Smooth muscle cell (in vitro differentiated cells): ENCODE results near the gene IQCM. TPM values are rescaled to one million over a fixed set of nuclear protein-coding genes. Genes with fewer than 3 reads are reported as not detected.

Source experiments
- DNase-seq: peaks from one replicate; lab custom pipeline; 2025; ENCODE audit not compliant: unreplicated experiment; lab: John Stamatoyannopoulos, UW
- H2AFZ ChIP-seq: fragments of 200-600 bp; sonication (generic); 2 replicates; pipeline ENCODE4 v1.6.0; 2016; ENCODE audit warnings: antibody characterized with exemption, low read depth, mild to moderate bottlenecking
- H3F3A ChIP-seq: fragments of 200-600 bp; sonication (generic); 2 replicates; pipeline ENCODE4 v1.6.0; 2017; ENCODE audit warnings: antibody characterized with exemption, low read depth
- H3K27ac ChIP-seq: fragments of 200-600 bp; sonication (generic); 2 replicates; pipeline ENCODE4 v1.5.1; 2016; ENCODE audit warnings: low read depth, mild to moderate bottlenecking
- H3K27me3 ChIP-seq: fragments of 200-600 bp; sonication (generic); 2 replicates; pipeline ENCODE4 v1.6.1; 2016; ENCODE audit warnings: low read depth, mild to moderate bottlenecking
- H3K36me3 ChIP-seq: fragments of 200-600 bp; sonication (generic); 2 replicates; pipeline ENCODE4 v1.5.1; 2016; ENCODE audit warnings: low read depth
- H3K4me1 ChIP-seq: fragments of 200-600 bp; sonication (generic); 2 replicates; pipeline ENCODE4 v1.5.1; 2016; ENCODE audit warnings: low read depth
- H3K4me2 ChIP-seq: fragments of 200-600 bp; sonication (generic); 2 replicates; pipeline ENCODE4 v1.6.0; 2016; ENCODE audit warnings: mild to moderate bottlenecking
- H3K4me3 ChIP-seq: fragments of 200-600 bp; sonication (generic); 2 replicates; pipeline ENCODE4 v1.5.1; 2016; ENCODE audit warnings: mild to moderate bottlenecking
- H3K79me2 ChIP-seq: fragments of 200-600 bp; sonication (generic); 2 replicates; pipeline ENCODE4 v1.6.0; 2016; ENCODE audit warnings: low read depth, mild to moderate bottlenecking
- H3K9ac ChIP-seq: fragments of 200-600 bp; sonication (generic); 2 replicates; pipeline ENCODE4 v1.6.0; 2016; ENCODE audit warnings: low read depth
- H3K9me3 ChIP-seq: fragments of 200-600 bp; sonication (generic); replicated peaks from 2 replicates; pipeline ENCODE4 v1.5.1; 2016; ENCODE audit warnings: low read depth
- H4K20me1 ChIP-seq: fragments of 200-600 bp; sonication (generic); 2 replicates; pipeline ENCODE4 v1.6.0; 2016; ENCODE audit warnings: low read depth
- CTCF ChIP-seq: fragments of 200-600 bp; sonication (generic); IDR thresholded peaks from 2 replicates; pipeline ENCODE4 v1.5.1; 2017; ENCODE audit warnings: borderline replicate concordance, mild to moderate bottlenecking, antibody characterized with exemption; ENCODE audit not compliant: insufficient read depth, poor library complexity, severe bottlenecking
- WGBS: methylation state at CpG from one replicate; pipeline ENCODE4 v1.1.7; 2016; ENCODE audit warnings: low lambda C conversion rate; 5-methylcytosine and 5-hydroxymethylcytosine counted together
- polyA plus RNA-seq: library from polyadenylated mRNA; unstranded; fragments of >200 nt; fragmentation: Nextera tagmentation; extraction: Ambion mirVana; gene quantifications from 2 replicates; pipeline ENCODE4 v1.2.1, GENCODE V29; 2016
- total RNA-seq: library from RNA; depleted of rRNA; stranded (reverse); fragments of >200 nt; gene quantifications from 2 replicates; pipeline ENCODE4 v1.2.3, GENCODE V29; 2014

Gene IQCM
- total and polyA plus RNA-seq, 2 experiments from 2014 or later: not detected

DNA sequence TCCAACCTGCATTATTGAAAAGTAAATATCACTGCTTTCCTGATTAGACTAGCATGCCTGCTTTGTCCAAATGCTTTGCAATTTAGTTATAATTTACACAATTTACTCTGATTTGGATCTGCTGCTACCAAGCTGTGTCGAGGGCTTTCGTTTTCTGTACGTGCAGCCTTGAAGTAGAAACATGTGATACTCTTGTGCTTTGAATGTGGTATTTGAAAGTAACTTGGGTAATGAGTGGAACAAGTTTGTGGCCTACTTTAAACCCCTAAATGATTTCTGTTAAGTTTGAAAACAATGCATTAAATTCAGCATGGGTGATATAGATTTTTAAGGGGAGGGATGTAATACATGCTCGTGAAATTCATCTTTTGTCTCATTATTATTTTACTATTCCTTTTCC, 240.7 kb downstream of the IQCM start:
- H4K20me1 ChIP-seq: no peaks in the 10 kb centered on the region
- no peaks in the 10 kb centered on the region for H3K27me3 ChIP-seq
- H3K79me2 ChIP-seq: no peaks in the 10 kb centered on the region
- no peak overlapping the region for H3K4me2 ChIP-seq
- 88% methylated on average over 4 of the region's 4 CpGs for WGBS
- H3K36me3 ChIP-seq: no peaks in the 10 kb centered on the region
- H3K4me3 ChIP-seq: no peak overlapping the region
- no peaks in the 10 kb centered on the region for H3K9me3 ChIP-seq
- no peaks in the 10 kb centered on the region for H3K4me1 ChIP-seq
- H2AFZ ChIP-seq: no peak overlapping the region
- H3K27ac ChIP-seq: no peak overlapping the region
- DNase-seq: no peak
- no peak overlapping the region for H3K9ac ChIP-seq
- no peak for TF ChIP-seq CTCF
- H3F3A ChIP-seq: no peaks in the 10 kb centered on the region

DNA sequence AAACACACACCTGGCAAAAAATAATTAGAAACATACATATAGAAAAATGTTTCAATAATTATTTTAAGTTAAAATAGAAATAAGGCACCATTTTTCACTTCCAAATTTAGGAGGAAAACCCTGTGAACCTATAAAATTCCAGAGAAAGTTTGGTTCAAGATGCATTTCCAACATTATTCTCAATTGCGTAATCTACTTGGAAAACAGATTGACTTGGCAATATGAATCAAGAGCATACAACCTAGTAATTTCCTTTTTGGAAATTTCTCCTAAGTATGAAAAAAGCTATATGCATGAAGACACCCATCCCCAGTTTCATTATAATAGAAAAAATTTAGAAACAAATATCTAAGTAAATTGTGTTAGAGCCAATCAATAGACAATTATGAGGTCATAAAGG, 242.9 kb downstream of the IQCM start:
- WGBS: 100% methylated on average over 1 of the region's 1 CpG
- Histone ChIP-seq H3K36me3 (no peaks in the 10 kb centered on the region), H4K20me1 (no peaks in the 10 kb centered on the region), H3K4me3 (no peak overlapping the region), H3K9ac (no peak overlapping the region), H2AFZ (no peak overlapping the region), H3K4me2 (no peak overlapping the region), H3K27me3 (no peaks in the 10 kb centered on the region), H3K27ac (no peak overlapping the region), H3K4me1 (no peaks in the 10 kb centered on the region), H3K79me2 (no peaks in the 10 kb centered on the region), H3F3A (no peaks in the 10 kb centered on the region), H3K9me3 (no peaks in the 10 kb centered on the region)
- DNase-seq: no peak
- no peak for TF ChIP-seq CTCF

DNA sequence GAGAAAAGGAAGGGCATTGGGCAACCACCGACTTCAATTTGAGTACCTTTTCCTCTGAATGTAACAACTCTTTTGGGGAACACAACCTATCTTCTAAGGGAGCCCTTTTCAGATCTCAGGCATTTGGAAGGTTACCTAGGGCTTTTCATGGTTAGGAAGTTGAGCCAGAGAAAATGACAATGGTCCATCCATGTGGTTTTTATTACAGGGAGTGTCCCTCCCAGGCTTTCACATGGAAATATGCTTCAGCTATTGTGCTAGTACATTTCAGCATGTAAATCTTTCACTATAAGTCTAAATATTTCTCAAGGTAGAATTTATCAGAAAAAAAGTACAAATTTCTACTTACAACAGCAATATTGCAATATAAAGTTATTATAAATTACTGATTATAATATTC, 259.8 kb downstream of the IQCM start:
- no peak for TF ChIP-seq CTCF
- Histone ChIP-seq H4K20me1 (no peaks in the 10 kb centered on the region), H3K9me3 (no peaks in the 10 kb centered on the region), H3K9ac (no peak overlapping the region), H3K79me2 (no peaks in the 10 kb centered on the region), H3K4me1 (no peaks in the 10 kb centered on the region), H3K27me3 (no peaks in the 10 kb centered on the region), H3K27ac (no peak overlapping the region), H2AFZ (no peak overlapping the region), H3K4me3 (no peak overlapping the region), H3K36me3 (no peaks in the 10 kb centered on the region), H3K4me2 (no peak overlapping the region), H3F3A (no peaks in the 10 kb centered on the region)
- 97% methylated on average over 1 of the region's 1 CpG for WGBS
- DNase-seq: no peak

- TF ChIP-seq CTCF: no peak
- no peaks in the 10 kb centered on the region for H3K79me2 ChIP-seq
- no peak overlapping the region for H3K27ac ChIP-seq
- no peaks in the 10 kb centered on the region for H3F3A ChIP-seq
- H2AFZ ChIP-seq: no peak overlapping the region
- H3K36me3 ChIP-seq: no peaks in the 10 kb centered on the region
- no peak for DNase-seq
- H3K4me3 ChIP-seq: no peak overlapping the region
- no peak overlapping the region for H3K9ac ChIP-seq
- no peaks in the 10 kb centered on the region for H3K27me3 ChIP-seq
- H3K9me3 ChIP-seq: no peaks in the 10 kb centered on the region
- H4K20me1 ChIP-seq: no peaks in the 10 kb centered on the region
- H3K4me2 ChIP-seq: no peak overlapping the region
- H3K4me1 ChIP-seq: no peaks in the 10 kb centered on the region
- 58% methylated on average over 1 of the region's 1 CpG for WGBS
Observed at GRCh38 chr4:149555146-149555545, 260.5 kb downstream of the IQCM start.
